ENCODE data around the gene ASPDH. TPM values are rescaled to one million over a fixed set of nuclear protein-coding genes. Genes with fewer than 3 reads are reported as not detected.

The ASPDH gene
- total RNA-seq, 1 donor from 2014 or later, result not detected

DNA sequence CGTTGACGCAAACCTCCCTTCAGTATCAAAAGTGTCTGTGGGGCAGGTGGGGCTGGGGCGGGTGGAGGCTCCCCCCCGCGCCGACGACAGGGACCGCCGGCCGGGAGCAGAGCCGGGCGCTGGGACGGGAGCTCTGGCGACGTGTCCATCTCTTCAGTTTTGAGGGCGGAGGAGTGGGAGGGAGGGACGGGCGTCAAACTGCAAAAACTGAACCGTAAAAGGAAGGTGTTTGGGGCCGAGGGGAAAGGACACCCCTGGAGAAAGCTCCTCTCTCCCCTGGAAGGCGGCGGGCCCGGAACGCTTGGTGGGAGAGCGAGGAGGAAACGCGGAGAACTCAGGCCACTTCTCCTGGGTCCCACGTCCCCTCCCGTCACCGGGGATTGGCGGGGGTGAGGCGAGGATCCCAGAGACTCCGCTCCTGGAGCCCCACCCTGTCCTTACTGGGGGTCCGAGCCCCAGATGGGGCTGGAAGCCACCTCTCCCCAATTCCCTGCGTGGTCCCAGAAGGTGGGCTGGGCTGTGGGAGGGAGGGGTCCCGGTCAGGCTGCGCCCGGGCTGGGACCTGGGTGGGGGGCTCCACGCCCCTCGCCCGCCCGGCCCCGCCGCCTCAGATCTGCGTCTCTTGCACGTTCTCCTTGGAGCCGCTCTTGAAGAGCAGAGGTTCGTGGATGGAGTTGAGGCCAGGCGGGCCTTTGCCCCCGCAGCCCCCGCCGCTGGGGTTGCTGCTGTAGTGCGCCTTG is 3.4 kb upstream of the ASPDH start:
- no peak for DNase-seq (ENCODE audit: extremely low spot score, unreplicated experiment)
- Mint-ChIP-seq H3K4me1 (ENCODE audit: unreplicated experiment) (no peaks in the 10 kb centered on the region), H3K27ac (ENCODE audit: unreplicated experiment) (no peak overlapping the region), H3K27me3 (ENCODE audit: unreplicated experiment) (no peaks in the 10 kb centered on the region), H3K4me3 (ENCODE audit: unreplicated experiment) (no peak overlapping the region), H3K36me3 (ENCODE audit: unreplicated experiment) (no peaks in the 10 kb centered on the region), H3K9me3 (ENCODE audit: unreplicated experiment) (no peaks in the 10 kb centered on the region)
- no peak for TF ChIP-seq CTCF (IDR thresholded peaks at IDR 0.05)

- Mint-ChIP-seq H3K27me3 (ENCODE audit: unreplicated experiment) (no peaks in the 10 kb centered on the region), H3K9me3 (ENCODE audit: unreplicated experiment) (no peaks in the 10 kb centered on the region), H3K36me3 (ENCODE audit: unreplicated experiment) (no peaks in the 10 kb centered on the region), H3K4me1 (ENCODE audit: unreplicated experiment) (peaks cover 4% of the 10 kb centered on the region), H3K27ac (ENCODE audit: unreplicated experiment) (no peak overlapping the region), H3K4me3 (ENCODE audit: unreplicated experiment) (no peak overlapping the region)
- DNase-seq (ENCODE audit: extremely low spot score, unreplicated experiment), result no peak
- no peak for TF ChIP-seq CTCF (IDR thresholded peaks at IDR 0.05)
Observed at GRCh38 chr19:50516456-50516855, 2.7 kb upstream of the ASPDH start.

GRCh38 chr19:50515168-50515561 is 1.5 kb upstream of the ASPDH start:
- no peaks in the 10 kb centered on the region for H3K27me3 Mint-ChIP-seq (ENCODE audit: unreplicated experiment)
- H3K4me3 Mint-ChIP-seq (ENCODE audit: unreplicated experiment), result no peak overlapping the region
- no peak overlapping the region for H3K27ac Mint-ChIP-seq (ENCODE audit: unreplicated experiment)
- H3K4me1 Mint-ChIP-seq (ENCODE audit: unreplicated experiment), result peaks cover 12% of the 10 kb centered on the region
- H3K36me3 Mint-ChIP-seq (ENCODE audit: unreplicated experiment), result no peaks in the 10 kb centered on the region
- DNase-seq (ENCODE audit: extremely low spot score, unreplicated experiment), result no peak
- no peaks in the 10 kb centered on the region for H3K9me3 Mint-ChIP-seq (ENCODE audit: unreplicated experiment)
- no peak for TF ChIP-seq CTCF (IDR thresholded peaks at IDR 0.05)

DNA sequence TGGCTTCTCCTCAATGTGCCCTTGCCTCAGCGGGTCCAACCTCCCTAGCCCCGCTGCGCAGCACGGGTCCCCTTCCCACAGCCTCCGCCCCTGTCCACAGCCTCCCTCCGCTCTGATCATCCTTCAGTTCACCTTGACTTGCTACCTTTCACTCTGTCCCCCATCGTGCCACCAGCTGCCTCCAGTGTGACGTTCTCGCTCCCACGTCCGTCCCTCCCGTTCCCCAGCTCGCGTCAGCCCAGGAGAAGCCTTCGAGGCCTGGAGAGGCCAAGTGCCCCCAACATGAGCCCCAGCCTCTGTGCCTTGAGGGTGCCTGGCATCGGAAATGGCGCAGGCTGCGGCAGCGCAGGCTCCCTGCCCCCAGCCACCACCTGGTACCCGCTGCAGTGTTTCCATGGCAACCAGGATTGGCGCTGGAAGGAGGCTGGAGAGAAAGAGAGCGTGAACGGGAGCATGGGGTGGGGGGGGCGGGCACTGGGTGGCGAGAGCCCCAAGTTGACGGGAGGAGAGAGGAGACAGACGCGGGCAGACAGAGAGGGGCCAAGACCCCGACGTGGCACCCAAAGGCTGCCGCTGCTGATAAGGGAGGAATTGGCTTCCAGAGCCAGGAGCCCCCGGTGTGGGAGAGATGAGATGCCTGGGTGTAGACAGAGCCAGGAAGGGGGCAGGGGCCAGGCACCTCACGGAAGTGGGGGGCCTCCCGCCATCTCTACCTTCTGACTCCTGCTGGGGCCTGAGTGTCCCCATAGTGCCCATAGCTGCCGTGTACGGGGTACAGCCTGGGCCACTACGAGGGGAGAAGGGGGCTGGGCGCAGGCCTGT is 844 bp upstream of the ASPDH start:
- Mint-ChIP-seq H3K27ac (ENCODE audit: unreplicated experiment) (no peak overlapping the region), H3K9me3 (ENCODE audit: unreplicated experiment) (no peaks in the 10 kb centered on the region), H3K4me3 (ENCODE audit: unreplicated experiment) (no peak overlapping the region), H3K36me3 (ENCODE audit: unreplicated experiment) (no peaks in the 10 kb centered on the region), H3K4me1 (ENCODE audit: unreplicated experiment) (peaks cover 15% of the 10 kb centered on the region), H3K27me3 (ENCODE audit: unreplicated experiment) (no peaks in the 10 kb centered on the region)
- TF ChIP-seq CTCF (IDR thresholded peaks at IDR 0.05), result no peak
- DNase-seq (ENCODE audit: extremely low spot score, unreplicated experiment), result no peak

Data from osteocyte (in vitro differentiated cells).